A549 (cell line): ENCODE results near the gene PARP12.

Source experiments
- CHD2 ChIP-seq: fragments of 150-350 bp; IDR thresholded peaks from 2 replicates; pipeline ENCODE4 v1.6.1; 2014; ENCODE audit warnings: low read length; ENCODE audit not compliant: partially characterized antibody
- EP300 ChIP-seq, 2 experiments: fragments of >200 bp; sonication (Bioruptor Twin); formaldehyde crosslinking; IDR thresholded peaks; 2 replicates in 1 of 2; 3 replicates in 1 of 2; pipeline ENCODE4 v1.6.1; 2016 to 2017
- HOXA7 ChIP-seq: fragments of 250-450 bp; sonication (Bioruptor Pico); IDR thresholded peaks from 2 replicates; pipeline ENCODE4 v1.5.0; 2020; ENCODE audit warnings: mild to moderate bottlenecking, moderate library complexity
- POLR2A ChIP-seq: IDR thresholded peaks from 2 replicates; pipeline ENCODE4 v1.6.1; 2012; ENCODE audit warnings: mild to moderate bottlenecking, low read length
- SMC3 ChIP-seq: fragments of >200 bp; sonication (Bioruptor Twin); formaldehyde crosslinking; IDR thresholded peaks from 3 replicates; pipeline ENCODE4 v1.6.1; 2018; ENCODE audit warnings: inconsistent platforms
- ZC3H11A ChIP-seq: fragments of 450-650 bp; IDR thresholded peaks from 2 replicates; pipeline ENCODE4 v1.6.1; 2014; ENCODE audit warnings: antibody characterized with exemption, mild to moderate bottlenecking
- ZNF302 ChIP-seq: fragments of 250-450 bp; sonication (Bioruptor Pico); IDR thresholded peaks from 2 replicates; pipeline ENCODE4 v1.9.0; 2021; ENCODE audit warnings: inconsistent platforms, mild to moderate bottlenecking, moderate library complexity
- TF ChIP-seq, protein P1 (sequence below): fragments of >200 bp; sonication (Bioruptor Twin); formaldehyde crosslinking; IDR thresholded peaks from 3 replicates; pipeline ENCODE4 v1.5.1; 2016
- TF ChIP-seq, protein P2 (sequence below): fragments of 200-600 bp; sonication (generic); IDR thresholded peaks from 2 replicates; pipeline ENCODE4 v1.6.1; 2016; ENCODE audit warnings: antibody characterized with exemption, mild to moderate bottlenecking, moderate library complexity
- TF ChIP-seq, protein P3 (sequence below): fragments of 450-650 bp; IDR thresholded peaks from 2 replicates; pipeline ENCODE4 v1.6.1; 2014; ENCODE audit warnings: antibody characterized with exemption

DNA sequence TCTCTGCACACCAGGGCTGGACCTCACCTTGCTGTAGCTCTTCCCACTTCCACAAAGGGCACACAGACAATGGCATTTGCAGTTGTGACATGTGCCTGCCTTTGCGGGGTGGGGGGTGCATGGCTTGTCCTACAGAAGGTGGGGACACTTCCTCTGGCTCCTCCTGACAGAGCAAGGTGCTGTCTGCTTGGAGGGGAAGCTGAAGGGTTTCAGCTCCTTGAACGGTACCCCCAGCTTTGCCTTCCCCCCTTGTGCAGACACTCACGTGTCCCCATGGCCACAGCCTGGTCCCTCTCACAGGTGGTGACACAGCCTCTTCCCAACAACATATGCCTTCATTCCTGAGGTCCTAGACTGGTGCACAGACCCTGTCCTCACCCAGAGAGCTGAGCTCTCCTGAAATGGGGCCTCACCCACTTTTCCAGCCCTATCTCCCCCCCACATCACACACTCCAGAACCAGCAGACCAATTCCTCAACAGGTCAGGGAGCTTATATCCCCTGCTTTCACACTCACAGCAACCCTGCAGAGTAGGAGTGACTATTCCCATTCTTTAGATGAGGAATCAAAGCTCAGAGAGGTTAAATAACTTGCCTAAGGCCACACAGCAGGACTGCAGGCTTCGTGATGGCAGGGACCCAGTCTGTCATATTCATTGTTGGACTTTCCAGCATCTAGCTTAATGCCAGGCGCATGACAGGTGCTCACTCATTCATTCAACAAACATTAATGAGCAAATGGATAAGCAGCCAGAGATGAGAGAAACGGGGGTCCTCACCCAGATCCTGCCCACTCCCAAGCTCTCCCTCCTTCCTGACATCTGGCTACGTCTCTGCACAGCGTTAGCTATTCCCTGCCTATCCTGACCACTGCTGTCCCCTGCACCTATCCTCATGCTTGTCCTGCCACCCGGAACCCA is 44.4 kb downstream of the PARP12 start:
- TF ChIP-seq CHD2 (no peak), POLR2A (no peak), EP300 (IDR thresholded peaks at IDR 0.05) (no peak), ZC3H11A (no peak), HOXA7 (no peak), ZNF302 (CRISPR knock-in tag) (no peak), SMC3 (no peak)
- TF ChIP-seq, protein P1, sequence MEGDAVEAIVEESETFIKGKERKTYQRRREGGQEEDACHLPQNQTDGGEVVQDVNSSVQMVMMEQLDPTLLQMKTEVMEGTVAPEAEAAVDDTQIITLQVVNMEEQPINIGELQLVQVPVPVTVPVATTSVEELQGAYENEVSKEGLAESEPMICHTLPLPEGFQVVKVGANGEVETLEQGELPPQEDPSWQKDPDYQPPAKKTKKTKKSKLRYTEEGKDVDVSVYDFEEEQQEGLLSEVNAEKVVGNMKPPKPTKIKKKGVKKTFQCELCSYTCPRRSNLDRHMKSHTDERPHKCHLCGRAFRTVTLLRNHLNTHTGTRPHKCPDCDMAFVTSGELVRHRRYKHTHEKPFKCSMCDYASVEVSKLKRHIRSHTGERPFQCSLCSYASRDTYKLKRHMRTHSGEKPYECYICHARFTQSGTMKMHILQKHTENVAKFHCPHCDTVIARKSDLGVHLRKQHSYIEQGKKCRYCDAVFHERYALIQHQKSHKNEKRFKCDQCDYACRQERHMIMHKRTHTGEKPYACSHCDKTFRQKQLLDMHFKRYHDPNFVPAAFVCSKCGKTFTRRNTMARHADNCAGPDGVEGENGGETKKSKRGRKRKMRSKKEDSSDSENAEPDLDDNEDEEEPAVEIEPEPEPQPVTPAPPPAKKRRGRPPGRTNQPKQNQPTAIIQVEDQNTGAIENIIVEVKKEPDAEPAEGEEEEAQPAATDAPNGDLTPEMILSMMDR, result no peak
- TF ChIP-seq, protein P2, sequence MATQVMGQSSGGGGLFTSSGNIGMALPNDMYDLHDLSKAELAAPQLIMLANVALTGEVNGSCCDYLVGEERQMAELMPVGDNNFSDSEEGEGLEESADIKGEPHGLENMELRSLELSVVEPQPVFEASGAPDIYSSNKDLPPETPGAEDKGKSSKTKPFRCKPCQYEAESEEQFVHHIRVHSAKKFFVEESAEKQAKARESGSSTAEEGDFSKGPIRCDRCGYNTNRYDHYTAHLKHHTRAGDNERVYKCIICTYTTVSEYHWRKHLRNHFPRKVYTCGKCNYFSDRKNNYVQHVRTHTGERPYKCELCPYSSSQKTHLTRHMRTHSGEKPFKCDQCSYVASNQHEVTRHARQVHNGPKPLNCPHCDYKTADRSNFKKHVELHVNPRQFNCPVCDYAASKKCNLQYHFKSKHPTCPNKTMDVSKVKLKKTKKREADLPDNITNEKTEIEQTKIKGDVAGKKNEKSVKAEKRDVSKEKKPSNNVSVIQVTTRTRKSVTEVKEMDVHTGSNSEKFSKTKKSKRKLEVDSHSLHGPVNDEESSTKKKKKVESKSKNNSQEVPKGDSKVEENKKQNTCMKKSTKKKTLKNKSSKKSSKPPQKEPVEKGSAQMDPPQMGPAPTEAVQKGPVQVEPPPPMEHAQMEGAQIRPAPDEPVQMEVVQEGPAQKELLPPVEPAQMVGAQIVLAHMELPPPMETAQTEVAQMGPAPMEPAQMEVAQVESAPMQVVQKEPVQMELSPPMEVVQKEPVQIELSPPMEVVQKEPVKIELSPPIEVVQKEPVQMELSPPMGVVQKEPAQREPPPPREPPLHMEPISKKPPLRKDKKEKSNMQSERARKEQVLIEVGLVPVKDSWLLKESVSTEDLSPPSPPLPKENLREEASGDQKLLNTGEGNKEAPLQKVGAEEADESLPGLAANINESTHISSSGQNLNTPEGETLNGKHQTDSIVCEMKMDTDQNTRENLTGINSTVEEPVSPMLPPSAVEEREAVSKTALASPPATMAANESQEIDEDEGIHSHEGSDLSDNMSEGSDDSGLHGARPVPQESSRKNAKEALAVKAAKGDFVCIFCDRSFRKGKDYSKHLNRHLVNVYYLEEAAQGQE, result no peak
- TF ChIP-seq, protein P3, sequence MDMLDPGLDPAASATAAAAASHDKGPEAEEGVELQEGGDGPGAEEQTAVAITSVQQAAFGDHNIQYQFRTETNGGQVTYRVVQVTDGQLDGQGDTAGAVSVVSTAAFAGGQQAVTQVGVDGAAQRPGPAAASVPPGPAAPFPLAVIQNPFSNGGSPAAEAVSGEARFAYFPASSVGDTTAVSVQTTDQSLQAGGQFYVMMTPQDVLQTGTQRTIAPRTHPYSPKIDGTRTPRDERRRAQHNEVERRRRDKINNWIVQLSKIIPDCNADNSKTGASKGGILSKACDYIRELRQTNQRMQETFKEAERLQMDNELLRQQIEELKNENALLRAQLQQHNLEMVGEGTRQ, result no peak
